ENCODE data around the gene KBTBD6. TPM values are rescaled to one million over a fixed set of nuclear protein-coding genes. Genes with fewer than 3 reads are reported as not detected.

KBTBD6 gene, protein sequence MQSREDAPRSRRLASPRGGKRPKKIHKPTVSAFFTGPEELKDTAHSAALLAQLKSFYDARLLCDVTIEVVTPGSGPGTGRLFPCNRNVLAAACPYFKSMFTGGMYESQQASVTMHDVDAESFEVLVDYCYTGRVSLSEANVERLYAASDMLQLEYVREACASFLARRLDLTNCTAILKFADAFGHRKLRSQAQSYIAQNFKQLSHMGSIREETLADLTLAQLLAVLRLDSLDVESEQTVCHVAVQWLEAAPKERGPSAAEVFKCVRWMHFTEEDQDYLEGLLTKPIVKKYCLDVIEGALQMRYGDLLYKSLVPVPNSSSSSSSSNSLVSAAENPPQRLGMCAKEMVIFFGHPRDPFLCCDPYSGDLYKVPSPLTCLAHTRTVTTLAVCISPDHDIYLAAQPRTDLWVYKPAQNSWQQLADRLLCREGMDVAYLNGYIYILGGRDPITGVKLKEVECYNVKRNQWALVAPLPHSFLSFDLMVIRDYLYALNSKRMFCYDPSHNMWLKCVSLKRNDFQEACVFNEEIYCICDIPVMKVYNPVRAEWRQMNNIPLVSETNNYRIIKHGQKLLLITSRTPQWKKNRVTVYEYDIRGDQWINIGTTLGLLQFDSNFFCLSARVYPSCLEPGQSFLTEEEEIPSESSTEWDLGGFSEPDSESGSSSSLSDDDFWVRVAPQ
- 32.2 TPM for total RNA-seq

DNA sequence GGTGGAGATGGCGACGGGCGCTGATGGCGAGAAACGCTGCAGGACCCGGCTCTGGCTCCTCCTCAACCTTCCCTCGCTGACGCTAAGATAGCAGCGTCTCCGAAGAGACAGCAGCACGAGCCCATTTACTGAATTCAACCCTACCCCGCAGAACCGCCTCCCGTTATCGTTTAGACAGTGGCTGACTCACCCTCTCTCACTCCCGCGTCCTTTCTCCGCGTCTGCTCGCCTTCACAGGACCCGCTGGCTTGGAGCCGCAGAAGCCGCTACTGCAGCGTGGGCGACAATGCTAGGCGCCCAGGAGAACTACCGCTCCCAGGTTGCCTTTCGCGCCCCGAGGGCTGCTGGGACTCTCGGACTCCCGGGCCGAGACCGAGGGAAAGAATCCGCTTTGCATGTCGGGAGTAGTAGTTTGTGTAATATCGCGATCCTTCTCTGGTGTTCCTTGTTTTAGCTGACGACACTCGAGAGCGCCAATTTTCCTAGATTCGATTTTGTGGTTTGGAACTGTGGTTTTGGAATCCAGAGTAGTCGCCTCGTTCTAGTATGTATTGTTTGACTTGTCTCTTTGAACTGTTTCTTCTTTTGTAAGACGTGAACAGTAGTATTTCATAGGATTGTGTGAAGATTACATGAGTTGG lies at the start of gene KBTBD6:
KBTBD6 (minus strand) TSS at position 291 of the 641 bp plus-strand sequence. CDS start 291 bp downstream, outside the sequence.

Other genes with a start within 250 kb of the KBTBD6 start
- gene ELF1, start 113.5 kb downstream of the KBTBD6 start, total RNA-seq = 58.3 TPM
- 19.6 TPM for gene WBP4, start 71.3 kb downstream of the KBTBD6 start, total RNA-seq
- gene KBTBD7, start 61.8 kb upstream of the KBTBD6 start, total RNA-seq = 31.4 TPM
- 18.1 TPM for gene MTRF1, start 130.8 kb upstream of the KBTBD6 start, total RNA-seq
- gene NAA16, start 178.5 kb upstream of the KBTBD6 start, total RNA-seq = 69.1 TPM